Measurements from ENCODE around the gene HIP1. TPM values are rescaled to one million over a fixed set of nuclear protein-coding genes. Genes with fewer than 3 reads are reported as not detected.

HIP1 gene
- total RNA-seq, 1 experiment from 2014 or later: 11.1 TPM

DNA sequence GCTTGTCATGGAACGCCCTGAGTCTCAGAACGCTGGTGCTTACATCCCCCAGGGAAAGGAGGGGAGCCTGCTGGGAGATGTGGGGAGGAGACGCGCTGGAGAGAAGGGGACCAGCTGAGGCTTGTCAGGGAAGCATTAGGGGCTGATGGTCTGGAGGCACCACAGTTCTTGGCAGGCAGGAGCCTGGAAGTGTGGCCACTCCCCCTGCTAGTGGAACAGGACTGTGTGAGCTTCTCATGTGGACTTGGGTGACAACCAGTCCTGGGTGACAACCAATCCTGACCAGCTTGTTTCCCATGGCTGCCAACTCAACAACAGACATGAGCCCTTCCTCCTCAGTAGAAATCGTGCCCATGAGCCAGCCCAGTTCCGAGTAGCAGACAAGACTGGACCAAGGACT lies 158.8 kb downstream of the HIP1 start:
- H3K9me3 Mint-ChIP-seq (ENCODE audit: unreplicated experiment): no peaks in the 10 kb centered on the region
- intact Hi-C loops (cut with micrococcal nuclease): no loop called here
- CTCF ChIA-PET: interaction anchor here (0.9 kb wide), 1 partner anchor 183 kb away, joined by 4 read pairs; no protein-coding TSS in a partner anchor

DNA sequence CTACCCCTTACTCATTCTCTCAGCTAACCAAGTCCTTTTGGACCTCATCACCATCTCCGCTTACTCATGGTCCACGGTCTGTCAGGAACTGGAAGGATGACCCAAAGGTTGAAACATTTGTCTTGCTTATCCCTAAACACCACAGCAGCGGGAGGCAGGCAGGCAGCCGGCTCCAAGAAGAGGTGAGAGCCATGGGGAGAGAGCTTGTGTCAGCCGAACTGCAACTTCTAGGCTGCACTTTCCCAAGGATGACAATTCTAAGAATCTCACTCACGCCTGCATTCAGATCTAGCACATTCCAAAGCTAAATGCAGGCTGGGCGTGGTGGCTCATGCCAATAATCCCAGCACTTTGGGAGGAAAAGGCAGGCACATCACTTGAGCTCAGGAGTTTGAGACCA lies 160.7 kb downstream of the HIP1 start:
- intact Hi-C loops (cut with micrococcal nuclease): no loop called here
- Mint-ChIP-seq H3K9me3 (ENCODE audit: unreplicated experiment) (no peaks in the 10 kb centered on the region), H3K4me3 (ENCODE audit: unreplicated experiment) (no peak overlapping the region), H3K27me3 (ENCODE audit: insufficient read depth, unreplicated experiment) (no peaks in the 10 kb centered on the region), H3K36me3 (ENCODE audit: insufficient read depth, unreplicated experiment) (peaks cover 19% of the 10 kb centered on the region), H3K27ac (ENCODE audit: low read depth, unreplicated experiment) (no peak overlapping the region), H3K4me1 (ENCODE audit: insufficient read depth, unreplicated experiment) (peaks cover 6% of the 10 kb centered on the region)
- CTCF ChIA-PET: no interaction called here
- no TSS peak for BruUV-seq (replicated peaks)
- DNase-seq (ENCODE audit: unreplicated experiment): no peak
- TF ChIP-seq, protein P1, sequence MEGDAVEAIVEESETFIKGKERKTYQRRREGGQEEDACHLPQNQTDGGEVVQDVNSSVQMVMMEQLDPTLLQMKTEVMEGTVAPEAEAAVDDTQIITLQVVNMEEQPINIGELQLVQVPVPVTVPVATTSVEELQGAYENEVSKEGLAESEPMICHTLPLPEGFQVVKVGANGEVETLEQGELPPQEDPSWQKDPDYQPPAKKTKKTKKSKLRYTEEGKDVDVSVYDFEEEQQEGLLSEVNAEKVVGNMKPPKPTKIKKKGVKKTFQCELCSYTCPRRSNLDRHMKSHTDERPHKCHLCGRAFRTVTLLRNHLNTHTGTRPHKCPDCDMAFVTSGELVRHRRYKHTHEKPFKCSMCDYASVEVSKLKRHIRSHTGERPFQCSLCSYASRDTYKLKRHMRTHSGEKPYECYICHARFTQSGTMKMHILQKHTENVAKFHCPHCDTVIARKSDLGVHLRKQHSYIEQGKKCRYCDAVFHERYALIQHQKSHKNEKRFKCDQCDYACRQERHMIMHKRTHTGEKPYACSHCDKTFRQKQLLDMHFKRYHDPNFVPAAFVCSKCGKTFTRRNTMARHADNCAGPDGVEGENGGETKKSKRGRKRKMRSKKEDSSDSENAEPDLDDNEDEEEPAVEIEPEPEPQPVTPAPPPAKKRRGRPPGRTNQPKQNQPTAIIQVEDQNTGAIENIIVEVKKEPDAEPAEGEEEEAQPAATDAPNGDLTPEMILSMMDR (IDR thresholded peaks at IDR 0.05; ENCODE audit: unreplicated experiment): no peak
- POLR2A ChIA-PET: no interaction called here

More for the DNA sequence above, 158.8 kb downstream of the HIP1 start:
- no TSS peak for BruUV-seq (replicated peaks)
- DNase-seq (ENCODE audit: unreplicated experiment): no peak
- Mint-ChIP-seq H3K4me1 (ENCODE audit: insufficient read depth, unreplicated experiment) (no peaks in the 10 kb centered on the region), H3K36me3 (ENCODE audit: insufficient read depth, unreplicated experiment) (peaks cover 24% of the 10 kb centered on the region), H3K27me3 (ENCODE audit: insufficient read depth, unreplicated experiment) (no peaks in the 10 kb centered on the region), H3K27ac (ENCODE audit: low read depth, unreplicated experiment) (no peak overlapping the region), H3K4me3 (ENCODE audit: unreplicated experiment) (no peak overlapping the region)
- POLR2A ChIA-PET: no interaction called here
- TF ChIP-seq, protein P1 (IDR thresholded peaks at IDR 0.05; ENCODE audit: unreplicated experiment): no peak

DNA sequence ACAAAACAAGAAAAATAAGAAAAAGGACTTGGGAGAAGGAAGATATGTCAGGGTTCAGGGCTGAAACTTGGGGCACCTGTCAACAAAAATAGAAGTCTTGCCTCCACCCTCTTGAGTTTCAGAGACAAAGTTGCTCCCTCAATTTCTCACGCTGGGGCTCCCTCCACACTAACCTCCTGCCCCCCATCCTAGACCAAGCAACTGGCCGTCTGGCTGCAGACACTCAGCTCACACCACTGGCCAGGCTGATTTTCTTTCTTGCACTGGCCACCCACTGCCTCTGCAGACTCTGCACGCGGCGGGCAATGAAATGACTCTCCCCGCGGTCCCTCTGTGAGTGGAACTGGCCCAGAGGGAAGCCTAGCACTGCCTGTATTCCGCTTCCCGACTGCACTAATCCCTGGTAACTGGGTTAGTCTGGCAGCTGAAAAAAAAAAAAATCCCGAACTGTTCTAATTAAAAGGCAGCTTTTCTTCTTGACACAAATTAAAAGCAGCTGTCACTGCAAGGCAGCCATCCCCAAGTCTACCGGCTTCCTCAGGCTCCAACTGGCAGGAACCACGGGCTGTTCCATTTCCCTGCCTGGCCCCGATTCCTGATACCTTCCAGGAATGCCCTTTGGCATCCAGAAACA lies 163.1 kb downstream of the HIP1 start:
- H3K9me3 Mint-ChIP-seq (ENCODE audit: unreplicated experiment): no peaks in the 10 kb centered on the region
- H3K4me3 Mint-ChIP-seq (ENCODE audit: unreplicated experiment): no peak overlapping the region
- H3K27ac Mint-ChIP-seq (ENCODE audit: low read depth, unreplicated experiment): no peak overlapping the region
- ChIA-PET POLR2A (no interaction called here), CTCF (no interaction called here)
- no TSS peak for BruUV-seq (replicated peaks)
- TF ChIP-seq, protein P1 (IDR thresholded peaks at IDR 0.05; ENCODE audit: unreplicated experiment): no peak
- H3K4me1 Mint-ChIP-seq (ENCODE audit: insufficient read depth, unreplicated experiment): peaks cover 6% of the 10 kb centered on the region
- intact Hi-C loops (cut with micrococcal nuclease): no loop called here
- H3K36me3 Mint-ChIP-seq (ENCODE audit: insufficient read depth, unreplicated experiment): peaks cover 11% of the 10 kb centered on the region
- no peaks in the 10 kb centered on the region for H3K27me3 Mint-ChIP-seq (ENCODE audit: insufficient read depth, unreplicated experiment)
- no peak for DNase-seq (ENCODE audit: unreplicated experiment)

DNA sequence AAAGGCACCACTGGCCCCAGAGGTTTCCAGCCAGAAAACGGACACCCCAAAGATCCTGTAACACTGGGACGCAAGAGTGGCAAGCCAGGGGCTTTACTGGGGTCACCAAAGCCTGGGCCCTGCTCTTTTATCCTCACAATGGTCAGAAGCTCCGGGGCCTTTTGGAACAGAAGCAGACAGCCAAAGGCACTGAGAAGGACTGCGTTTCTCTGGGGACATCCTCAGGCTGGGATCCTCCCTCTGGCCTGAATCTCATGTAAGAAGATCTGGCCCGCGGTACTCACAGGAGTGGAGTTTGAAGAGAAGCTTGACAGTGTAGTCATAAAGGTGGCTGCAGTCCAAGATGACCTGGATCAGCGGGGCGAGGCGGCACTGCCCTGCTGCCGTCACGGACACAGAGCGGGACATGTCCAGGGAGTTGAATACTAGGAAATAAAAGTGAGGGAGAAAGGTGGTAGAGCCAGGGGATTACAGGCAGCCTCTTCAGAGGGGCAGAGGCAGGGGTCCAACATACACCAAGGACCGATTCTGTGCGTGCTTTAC lies 165.2 kb downstream of the HIP1 start:
- TF ChIP-seq, protein P1 (IDR thresholded peaks at IDR 0.05; ENCODE audit: unreplicated experiment): no peak
- no peak overlapping the region for H3K27ac Mint-ChIP-seq (ENCODE audit: low read depth, unreplicated experiment)
- H3K27me3 Mint-ChIP-seq (ENCODE audit: insufficient read depth, unreplicated experiment): no peaks in the 10 kb centered on the region
- H3K9me3 Mint-ChIP-seq (ENCODE audit: unreplicated experiment): no peaks in the 10 kb centered on the region
- no peak overlapping the region for H3K4me3 Mint-ChIP-seq (ENCODE audit: unreplicated experiment)
- no TSS peak for BruUV-seq (replicated peaks)
- peak; percentile 44 for DNase-seq (ENCODE audit: unreplicated experiment)
- ChIA-PET POLR2A (no interaction called here), CTCF (interaction anchor here (0.6 kb wide), 2 partner anchors 556 to 609 kb away, joined by 3 to 4 read pairs; no protein-coding TSS in a partner anchor)
- peaks cover 12% of the 10 kb centered on the region for H3K36me3 Mint-ChIP-seq (ENCODE audit: insufficient read depth, unreplicated experiment)
- H3K4me1 Mint-ChIP-seq (ENCODE audit: insufficient read depth, unreplicated experiment): peaks cover 6% of the 10 kb centered on the region
- intact Hi-C loops (cut with micrococcal nuclease): no loop called here

All from MCF 10A (cell line).